Natural killer cell (primary cell): Measurements from ENCODE around the gene MGAT5B. TPM values are rescaled to one million over a fixed set of nuclear protein-coding genes. Genes with fewer than 3 reads are reported as not detected.

Source experiments
- ATAC-seq, 3 donors: fragments of 150-1000 bp in 2 of 3; fragments of 200-7000 bp in 1 of 3; cut with Tn5 transposase; 1 replicate in 1 of 3; 2 replicates in 2 of 3; pipeline ENCODE4 v1.10.0; 2021; ENCODE audit warnings: mild to moderate bottlenecking in 2 of 3, moderate library complexity in 2 of 3
- DNase-seq, 2 donors: peaks; one replicate each; pipeline versions ENCODE4 v3.0.0 to v3.0.0-alpha.2; 2013 to 2021; ENCODE audit warnings: mixed read lengths in 1 of 2
- H3K27ac ChIP-seq: one replicate; pipeline ENCODE4 v1.5.1; 2013; ENCODE audit warnings: mild to moderate bottlenecking, low read length
- H3K27me3 ChIP-seq: one replicate; pipeline ENCODE4 v1.6.1; 2013; ENCODE audit warnings: low read length; ENCODE audit not compliant: control insufficient read depth, insufficient read depth
- H3K36me3 ChIP-seq: one replicate; pipeline ENCODE4 v1.6.1; 2013; ENCODE audit warnings: low read length; ENCODE audit not compliant: control insufficient read depth, insufficient read depth
- H3K4me1 ChIP-seq: one replicate; pipeline ENCODE4 v1.6.1; 2013; ENCODE audit warnings: low read length; ENCODE audit not compliant: control insufficient read depth, insufficient read depth
- H3K4me3 ChIP-seq: one replicate; pipeline ENCODE4 v1.5.1; 2013; ENCODE audit warnings: low read length
- H3K9me3 ChIP-seq: one replicate; pipeline ENCODE4 v1.6.1; 2013; ENCODE audit warnings: low read length; ENCODE audit not compliant: control insufficient read depth, insufficient read depth
- H3K27ac Mint-ChIP-seq, 2 donors: one replicate each; pipeline ENCODE4 v1.8.0; 2022; ENCODE audit warnings: mild to moderate bottlenecking in 2 of 2, mixed read lengths in 2 of 2, moderate library complexity in 1 of 2
- H3K27me3 Mint-ChIP-seq, 2 donors: one replicate each; pipeline ENCODE4 v1.8.0; 2022; ENCODE audit warnings: low read depth in 2 of 2, mixed read lengths in 2 of 2
- H3K36me3 Mint-ChIP-seq: one replicate; pipeline ENCODE4 v1.8.0; 2022; ENCODE audit warnings: mixed read lengths
- H3K4me1 Mint-ChIP-seq, 2 donors: one replicate each; pipeline ENCODE4 v1.8.0; 2022; ENCODE audit warnings: mixed read lengths in 2 of 2
- H3K4me3 Mint-ChIP-seq: one replicate; pipeline ENCODE4 v1.8.0; 2022; ENCODE audit warnings: mild to moderate bottlenecking, moderate library complexity, mixed read lengths
- H3K9me3 Mint-ChIP-seq, 2 donors: one replicate each; pipeline ENCODE4 v1.8.0; 2022; ENCODE audit warnings: mixed read lengths in 2 of 2
- CTCF ChIP-seq: fragments of 200-600 bp; IDR thresholded peaks from one replicate; pipeline ENCODE4 v1.8.0; 2022; ENCODE audit warnings: antibody characterized with exemption
- WGBS: methylation state at CpG from one replicate; pipeline ENCODE4 v1.1.7; 2013; ENCODE audit warnings: missing lambda C conversion rate; ENCODE audit not compliant: insufficient coverage; 5-methylcytosine and 5-hydroxymethylcytosine counted together
- intact Hi-C: fragments of 100-400 bp; cut with micrococcal nuclease; formaldehyde crosslinking; loops from one replicate; pipeline ENCODE4 v1.14.2; 2022
- total RNA-seq, 4 donors: library from RNA; stranded (reverse); fragments of 120-200 nt in 1 of 4; gene quantifications; one replicate each; pipeline versions ENCODE4 v1.2.3 to v1.2.4, GENCODE V29; 2013 to 2022

Gene MGAT5B
- total RNA-seq, 3 donors from 2014 or later (not counting 1 experiment from before 2014, with no cell fraction given) = not detected

GRCh38 chr17:76830987-76831715 is 37.1 kb upstream of the MGAT5B start:
- Histone ChIP-seq H3K27me3 (no peaks in the 10 kb centered on the region), H3K9me3 (no peaks in the 10 kb centered on the region), H3K36me3 (no peaks in the 10 kb centered on the region), H3K27ac (no peak overlapping the region), H3K4me1 (no peaks in the 10 kb centered on the region), H3K4me3 (no peak overlapping the region)
- H3K9me3 Mint-ChIP-seq = no peaks in the 10 kb centered on the region
- intact Hi-C loops = no loop called here
- peaks cover 0 to 5% of the 10 kb centered on the region in 2 donors for H3K27me3 Mint-ChIP-seq
- H3K4me3 Mint-ChIP-seq = no peak overlapping the region
- DNase-seq = no peak
- WGBS = 89% methylated on average over 9 of the region's 10 CpGs
- no peak for TF ChIP-seq CTCF
- peaks cover 0 to 5% of the 10 kb centered on the region in 2 donors for H3K4me1 Mint-ChIP-seq
- ATAC-seq = no peak
- H3K27ac Mint-ChIP-seq = no peak overlapping the region
- no peaks in the 10 kb centered on the region for H3K36me3 Mint-ChIP-seq

GRCh38 chr17:76833034-76833644 is 35.1 kb upstream of the MGAT5B start:
- H3K36me3 Mint-ChIP-seq = no peaks in the 10 kb centered on the region
- Histone ChIP-seq H3K36me3 (no peaks in the 10 kb centered on the region), H3K9me3 (no peaks in the 10 kb centered on the region), H3K4me1 (no peaks in the 10 kb centered on the region), H3K27me3 (no peaks in the 10 kb centered on the region), H3K4me3 (no peak overlapping the region), H3K27ac (no peak overlapping the region)
- no peak for ATAC-seq
- WGBS = 92% methylated on average over 6 of the region's 7 CpGs
- no peaks in the 10 kb centered on the region for H3K4me1 Mint-ChIP-seq
- DNase-seq = no peak
- H3K4me3 Mint-ChIP-seq = no peak overlapping the region
- intact Hi-C loops = no loop called here
- H3K9me3 Mint-ChIP-seq = no peaks in the 10 kb centered on the region
- TF ChIP-seq CTCF = no peak
- H3K27ac Mint-ChIP-seq = no peak overlapping the region
- H3K27me3 Mint-ChIP-seq = peaks cover 0 to 5% of the 10 kb centered on the region in 2 donors

- Histone ChIP-seq H3K9me3 (no peaks in the 10 kb centered on the region), H3K4me1 (no peaks in the 10 kb centered on the region), H3K36me3 (no peaks in the 10 kb centered on the region), H3K27me3 (no peaks in the 10 kb centered on the region), H3K27ac (no peak overlapping the region), H3K4me3 (no peak overlapping the region)
- no peak overlapping the region for H3K27ac Mint-ChIP-seq
- H3K4me3 Mint-ChIP-seq = no peak overlapping the region
- peaks cover 0 to 3% of the 10 kb centered on the region in 2 donors for H3K27me3 Mint-ChIP-seq
- no peak for TF ChIP-seq CTCF
- WGBS = 90% methylated on average over 4 of the region's 4 CpGs
- H3K9me3 Mint-ChIP-seq = no peaks in the 10 kb centered on the region
- intact Hi-C loops = no loop called here
- H3K36me3 Mint-ChIP-seq = no peaks in the 10 kb centered on the region
- no peaks in the 10 kb centered on the region for H3K4me1 Mint-ChIP-seq
- no peak for ATAC-seq
- no peak for DNase-seq
Observed at GRCh38 chr17:76833747-76834146, 34.5 kb upstream of the MGAT5B start.
